ENCODE data around the gene DOCK3.

DNA sequence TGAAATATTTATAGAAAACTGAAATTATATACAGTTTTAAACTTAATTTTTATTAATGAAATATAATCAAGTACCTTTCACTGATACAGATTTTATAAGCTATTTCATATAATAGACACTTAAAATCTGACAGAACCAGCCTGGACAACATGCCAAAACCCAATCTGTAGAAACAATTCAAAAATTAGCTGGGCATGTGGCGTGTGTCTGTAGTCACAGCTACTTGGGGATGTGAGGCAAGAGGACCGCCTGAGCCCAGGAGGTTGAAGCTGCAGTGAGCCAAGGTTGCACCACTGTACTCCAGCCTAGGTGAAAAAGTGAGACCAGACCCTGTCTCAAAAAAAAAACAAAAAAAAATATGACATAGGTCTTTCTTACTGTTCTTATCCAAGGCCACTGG, 472.1 kb downstream of the DOCK3 start:
- TF ChIP-seq, protein P1, sequence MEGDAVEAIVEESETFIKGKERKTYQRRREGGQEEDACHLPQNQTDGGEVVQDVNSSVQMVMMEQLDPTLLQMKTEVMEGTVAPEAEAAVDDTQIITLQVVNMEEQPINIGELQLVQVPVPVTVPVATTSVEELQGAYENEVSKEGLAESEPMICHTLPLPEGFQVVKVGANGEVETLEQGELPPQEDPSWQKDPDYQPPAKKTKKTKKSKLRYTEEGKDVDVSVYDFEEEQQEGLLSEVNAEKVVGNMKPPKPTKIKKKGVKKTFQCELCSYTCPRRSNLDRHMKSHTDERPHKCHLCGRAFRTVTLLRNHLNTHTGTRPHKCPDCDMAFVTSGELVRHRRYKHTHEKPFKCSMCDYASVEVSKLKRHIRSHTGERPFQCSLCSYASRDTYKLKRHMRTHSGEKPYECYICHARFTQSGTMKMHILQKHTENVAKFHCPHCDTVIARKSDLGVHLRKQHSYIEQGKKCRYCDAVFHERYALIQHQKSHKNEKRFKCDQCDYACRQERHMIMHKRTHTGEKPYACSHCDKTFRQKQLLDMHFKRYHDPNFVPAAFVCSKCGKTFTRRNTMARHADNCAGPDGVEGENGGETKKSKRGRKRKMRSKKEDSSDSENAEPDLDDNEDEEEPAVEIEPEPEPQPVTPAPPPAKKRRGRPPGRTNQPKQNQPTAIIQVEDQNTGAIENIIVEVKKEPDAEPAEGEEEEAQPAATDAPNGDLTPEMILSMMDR (IDR thresholded peaks at IDR 0.05): no peak
- TF ChIP-seq POLR2AphosphoS5 (IDR thresholded peaks at IDR 0.05) (no peak), POLR2A (IDR thresholded peaks at IDR 0.05) (no peak)

Measured in gastroesophageal sphincter (tissue), 3 donors.